ENCODE results near the gene FCRL2.

GRCh38 chr1:157776971-157777391 lies at the start of gene FCRL2:
- TF ChIP-seq POLR2A (IDR thresholded peaks at IDR 0.05; ENCODE audit: low read length) (no peak), GATA1 (IDR thresholded peaks at IDR 0.05; ENCODE audit: low read depth, low read length) (no peak)
